Mucosa of gallbladder (tissue), 1 donor: ENCODE measurements around the gene ERVFRD-1. TPM values are rescaled to one million over a fixed set of nuclear protein-coding genes. Genes with fewer than 3 reads are reported as not detected.

Source experiments
- total RNA-seq: library from RNA; stranded (reverse); gene quantifications from one replicate; pipeline ENCODE4 v1.2.1, GENCODE V29; 2021
- donor health status: DM: no; HTN: no; CAD: no.

Gene ERVFRD-1
- total RNA-seq, 1 donor from 2014 or later = 0.40 TPM

Other genes starting within 250 kb of the ERVFRD-1 start
- gene GCM2, start 229.7 kb downstream of the ERVFRD-1 start, total RNA-seq = not detected
- 0.37 TPM for gene SYCP2L, start 224.7 kb downstream of the ERVFRD-1 start, total RNA-seq
- 0.81 TPM for gene ELOVL2, start 67.4 kb downstream of the ERVFRD-1 start, total RNA-seq
- gene SMIM13, start 17.9 kb downstream of the ERVFRD-1 start, total RNA-seq = 9.2 TPM
- 18.1 TPM for gene NEDD9, start 120.9 kb upstream of the ERVFRD-1 start, total RNA-seq